HG03025 (cell line): ENCODE results near the gene TMC2.

Source experiments
- ATAC-seq: cut with Tn5 transposase; IDR thresholded peaks from one replicate; pipeline ENCODE4 v1.9.1; 2021; ENCODE audit warnings: mild to moderate bottlenecking, moderate library complexity; ENCODE audit not compliant: unreplicated experiment, low FRiP score

The TMC2 gene

DNA sequence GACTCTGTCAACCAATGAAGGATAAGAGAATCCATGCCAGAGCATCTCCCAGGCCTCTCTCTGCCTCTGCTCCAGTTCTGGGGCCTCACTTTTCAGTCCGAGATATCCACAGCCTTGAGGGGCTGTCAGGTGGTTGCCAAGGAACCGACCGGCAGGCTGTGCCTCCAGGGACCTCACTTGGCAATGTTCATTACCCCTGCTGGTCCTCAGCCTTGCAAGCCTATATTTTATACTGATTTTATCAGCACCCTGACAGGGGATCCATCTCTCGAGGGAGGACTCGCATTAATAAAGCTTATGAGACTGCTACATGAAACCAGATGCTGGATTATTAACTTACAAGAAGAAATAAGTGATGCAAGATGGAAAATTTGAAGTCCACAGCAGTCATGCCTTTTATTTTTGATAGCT, 39.9 kb downstream of the TMC2 start:
- no peak for ATAC-seq

DNA sequence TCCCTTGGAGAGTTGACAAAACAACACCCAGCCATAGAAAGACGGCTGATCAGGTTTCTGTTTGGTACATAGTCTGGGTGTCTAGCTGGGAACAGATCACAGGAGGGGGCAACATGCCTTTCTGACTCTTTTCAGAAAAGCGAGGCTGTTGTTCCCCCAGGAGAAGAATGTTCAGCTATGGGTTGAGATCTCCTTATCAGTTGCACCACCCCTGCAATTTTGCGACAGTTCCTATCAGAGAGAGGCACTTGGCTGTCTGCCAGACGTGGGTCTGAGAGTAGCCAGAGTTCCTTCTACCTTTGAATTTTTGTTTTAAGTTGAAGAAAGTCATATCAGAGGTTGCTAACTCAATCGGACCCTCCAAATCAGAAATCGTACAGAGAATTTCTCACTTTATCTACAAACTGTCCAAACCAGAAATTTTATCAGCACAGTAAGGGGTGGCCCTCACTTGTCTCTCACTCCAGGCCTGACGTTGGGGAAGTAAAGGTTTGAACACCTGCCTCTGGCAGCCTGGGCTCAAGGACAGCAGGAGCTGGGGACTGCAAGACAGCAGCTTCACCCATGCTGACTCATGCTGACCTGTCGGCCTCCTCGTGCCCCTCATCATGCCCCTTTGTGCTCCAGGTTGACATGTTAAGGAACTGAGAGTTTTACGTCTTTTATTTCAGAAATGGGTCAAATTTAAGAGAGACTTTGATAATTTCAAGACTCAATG, 42.3 kb downstream of the TMC2 start:
- no peak for ATAC-seq

DNA sequence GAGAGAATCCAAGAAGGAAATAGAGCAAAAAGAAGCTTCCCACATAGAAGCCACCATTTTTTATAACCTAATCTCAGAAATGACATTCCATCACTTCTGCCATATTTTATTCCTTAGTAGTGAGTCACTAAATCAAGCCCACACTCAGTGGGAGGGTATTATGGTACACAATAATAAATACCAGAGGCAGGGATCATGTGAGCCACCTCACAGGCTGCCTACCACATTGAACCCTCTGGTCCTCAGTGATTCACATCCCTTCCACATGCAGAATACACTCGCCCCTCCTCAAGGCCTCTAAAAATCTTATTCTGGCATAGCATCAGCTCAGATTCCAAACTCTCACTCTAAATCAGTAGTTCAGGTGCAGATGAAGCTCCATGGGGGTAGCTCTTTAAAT, 49.4 kb downstream of the TMC2 start:
- no peak for ATAC-seq

DNA sequence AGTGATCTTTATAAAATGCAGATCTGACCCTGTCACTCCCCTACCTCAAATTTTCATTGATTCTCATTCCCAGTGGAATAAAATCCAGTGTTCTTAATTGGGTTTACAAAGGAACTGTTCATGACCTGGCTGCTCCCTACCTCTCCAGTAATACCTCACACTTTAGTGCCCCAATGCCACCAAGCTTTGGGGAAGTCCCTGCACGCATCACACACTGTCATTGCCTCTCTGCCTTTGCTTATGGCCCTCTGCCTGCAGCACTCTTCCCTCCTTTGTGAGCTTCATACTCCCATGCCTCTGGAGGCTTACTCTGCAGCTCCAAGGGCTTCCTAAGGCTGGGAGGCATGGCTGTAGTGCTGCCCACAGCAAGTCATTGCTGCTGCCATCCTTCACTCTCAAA, 57.4 kb downstream of the TMC2 start:
- no peak for ATAC-seq

DNA sequence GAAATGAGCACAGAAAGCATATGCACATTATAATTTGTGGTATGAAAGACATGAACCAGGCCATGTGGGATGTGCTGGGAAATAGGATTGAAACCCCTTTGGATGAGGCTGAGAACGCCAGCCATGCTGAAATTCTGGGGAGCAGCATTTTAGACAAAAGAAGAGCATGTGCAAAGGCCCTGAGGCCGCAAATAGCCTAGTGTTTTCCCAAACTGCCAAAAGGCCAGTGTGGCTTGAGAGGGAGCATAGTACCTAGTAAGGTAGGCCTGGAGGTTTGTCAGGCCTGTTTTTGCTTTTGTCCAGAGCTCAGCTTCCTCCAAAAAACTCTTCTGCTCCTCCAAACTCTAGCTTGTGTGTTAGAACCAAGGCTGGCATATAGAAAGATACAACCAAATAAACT, 58.7 kb downstream of the TMC2 start:
- ATAC-seq, result no peak

DNA sequence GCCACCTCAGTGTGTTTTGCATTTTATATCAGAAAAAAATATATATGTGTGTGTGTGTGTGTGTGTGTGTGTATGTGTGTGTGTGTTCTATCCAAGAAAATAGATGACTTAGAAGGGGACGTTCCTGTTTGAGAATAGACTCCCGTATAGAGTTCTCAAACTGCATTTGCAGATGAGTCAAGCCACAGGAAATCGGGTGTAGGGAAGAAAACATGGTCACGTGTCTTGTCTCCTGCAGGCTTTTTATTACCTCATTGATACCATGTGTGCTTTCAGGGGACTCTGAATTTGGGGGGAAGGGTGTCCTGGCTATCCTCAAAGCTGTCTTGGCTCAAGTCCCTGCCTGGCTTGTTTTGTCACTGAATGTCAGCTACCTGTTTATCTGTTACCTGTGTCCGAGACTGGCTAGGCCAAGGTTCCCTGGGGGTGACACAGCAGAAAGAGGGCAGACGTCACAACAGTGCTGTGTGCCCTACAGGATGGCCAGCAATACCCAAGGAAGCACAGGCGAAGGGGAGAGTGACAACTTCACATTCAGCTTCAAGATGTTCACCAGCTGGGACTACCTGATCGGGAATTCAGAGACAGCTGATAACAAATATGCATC, 60.4 kb downstream of the TMC2 start:
- ATAC-seq, result no peak

DNA sequence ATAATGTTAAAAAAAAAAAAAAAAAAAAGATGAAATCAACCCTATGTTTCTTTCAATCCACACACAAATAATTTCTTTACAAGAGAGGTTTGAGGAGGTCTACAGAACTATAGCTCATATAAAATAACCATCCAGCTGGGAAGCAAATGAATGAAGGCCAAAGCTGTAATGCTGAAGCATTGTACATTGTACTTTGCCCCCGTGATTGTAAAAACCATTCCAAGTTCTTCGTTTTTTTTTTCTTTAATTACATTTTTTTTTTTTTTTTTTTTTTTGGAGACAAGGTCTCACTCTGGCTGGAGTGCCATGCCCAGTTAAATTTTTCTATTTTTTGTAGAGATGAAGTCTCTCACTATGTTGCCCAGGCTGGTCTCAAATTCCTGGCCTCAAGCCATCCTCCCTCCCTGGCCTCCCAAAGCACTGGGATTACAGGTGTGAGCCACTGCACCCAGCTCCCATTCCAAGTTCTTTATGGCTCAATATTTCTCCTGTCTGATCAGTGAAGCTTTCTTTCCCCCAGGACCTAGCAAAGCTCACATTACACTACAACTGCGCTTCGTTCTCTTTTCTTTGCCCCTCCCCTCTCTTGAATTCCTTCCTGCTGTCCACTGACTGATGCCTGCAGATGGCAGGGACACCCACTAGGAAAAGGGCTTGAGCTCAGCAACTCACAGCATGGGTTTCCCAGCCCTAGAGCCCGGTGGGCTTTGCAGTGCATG, 63.1 kb downstream of the TMC2 start:
- ATAC-seq, result no peak

DNA sequence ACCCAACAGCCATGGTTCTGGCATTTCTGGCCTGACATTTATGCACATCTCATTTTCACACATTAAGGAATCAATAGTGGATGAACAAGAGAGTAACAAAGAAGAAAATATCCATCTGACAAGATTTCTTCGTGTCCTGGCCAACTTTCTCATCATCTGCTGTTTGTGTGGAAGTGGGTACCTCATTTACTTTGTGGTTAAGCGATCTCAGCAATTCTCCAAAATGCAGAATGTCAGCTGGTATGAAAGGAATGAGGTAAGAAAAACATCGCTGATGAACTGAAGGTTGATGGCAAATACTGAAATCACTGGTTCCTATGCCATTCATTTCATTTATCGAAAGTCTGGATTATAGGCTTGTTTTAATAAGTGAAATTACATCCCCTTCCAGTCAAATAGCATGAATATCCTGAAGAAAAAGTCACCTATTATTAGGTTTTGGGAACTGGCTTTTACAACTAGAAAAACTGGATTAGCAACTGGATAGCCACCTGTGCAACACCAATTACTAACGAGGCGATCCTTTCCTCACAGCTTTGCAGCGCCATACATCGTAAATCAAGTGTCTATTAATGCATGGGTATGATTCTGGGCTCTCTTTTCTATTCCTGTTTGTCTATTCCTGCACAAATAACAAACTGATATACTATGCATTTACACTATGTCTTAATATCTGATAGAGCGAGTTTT, 65.8 kb downstream of the TMC2 start:
- no peak for ATAC-seq

DNA sequence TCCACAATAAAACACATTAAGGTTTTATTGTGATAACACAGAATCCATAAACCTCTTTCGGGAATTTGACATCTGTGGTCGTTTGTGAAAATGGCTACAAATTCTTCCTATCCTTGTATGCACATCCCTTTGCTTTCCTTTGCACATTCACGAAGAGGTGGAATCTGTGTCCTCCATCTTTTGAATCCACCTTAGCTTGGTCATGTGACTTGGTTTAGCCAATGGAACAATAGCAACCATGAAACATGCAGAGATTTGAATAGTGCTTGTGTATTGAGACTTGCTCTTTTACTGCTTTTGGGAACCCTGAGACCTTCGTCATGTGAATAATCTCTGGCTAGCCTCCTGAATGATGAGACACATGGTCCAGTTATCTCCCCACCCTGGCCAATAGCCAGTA, 66.4 kb downstream of the TMC2 start:
- no peak for ATAC-seq

DNA sequence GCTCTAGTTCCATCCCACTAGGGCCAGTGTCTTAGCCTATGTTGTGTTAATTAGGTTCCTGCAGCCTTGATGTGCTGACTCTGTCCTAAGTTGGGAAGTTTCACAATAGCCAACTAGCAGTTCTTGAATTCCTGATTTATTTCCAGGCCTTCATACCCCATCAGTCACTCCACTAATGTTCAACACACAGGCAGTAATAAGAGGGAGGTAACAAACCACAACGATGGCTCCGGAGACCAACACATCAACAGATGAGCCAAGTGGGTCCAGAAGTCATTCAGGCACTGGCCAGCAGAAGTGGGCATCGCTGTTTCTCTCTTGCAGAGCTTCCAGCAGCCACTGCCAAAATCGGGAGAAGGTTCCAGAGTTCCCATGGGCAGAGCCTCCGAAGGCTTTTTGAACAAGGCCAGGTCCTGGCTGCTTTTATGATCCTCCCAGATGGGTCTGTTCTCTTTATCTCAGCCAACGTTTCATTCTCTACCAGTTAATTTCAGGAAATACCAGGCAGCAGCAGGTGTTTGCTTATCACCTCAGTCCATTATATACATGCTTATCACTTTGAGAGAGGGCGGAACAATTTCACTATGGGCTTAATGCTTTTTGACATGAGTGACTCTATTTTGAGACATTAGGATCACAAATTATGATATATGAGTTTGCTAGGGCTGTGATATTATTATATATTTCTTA, 67.6 kb downstream of the TMC2 start:
- ATAC-seq, result no peak

DNA sequence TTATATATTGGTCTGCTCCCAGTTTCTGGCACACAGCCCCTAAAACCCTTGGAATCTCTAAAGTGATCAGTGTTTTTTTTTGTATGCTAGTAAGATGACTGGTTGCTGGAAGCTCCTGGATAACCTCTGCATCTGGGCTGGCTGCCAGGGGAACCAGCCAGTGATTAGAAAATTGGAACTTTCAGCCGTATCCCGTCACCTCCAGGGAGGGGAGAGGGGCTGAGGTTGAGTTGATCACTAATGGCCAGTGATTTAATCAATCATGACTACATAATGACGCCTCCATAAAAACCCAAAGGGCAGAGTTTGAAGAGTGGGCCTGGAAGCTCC, 68.1 kb downstream of the TMC2 start:
- ATAC-seq, result no peak

DNA sequence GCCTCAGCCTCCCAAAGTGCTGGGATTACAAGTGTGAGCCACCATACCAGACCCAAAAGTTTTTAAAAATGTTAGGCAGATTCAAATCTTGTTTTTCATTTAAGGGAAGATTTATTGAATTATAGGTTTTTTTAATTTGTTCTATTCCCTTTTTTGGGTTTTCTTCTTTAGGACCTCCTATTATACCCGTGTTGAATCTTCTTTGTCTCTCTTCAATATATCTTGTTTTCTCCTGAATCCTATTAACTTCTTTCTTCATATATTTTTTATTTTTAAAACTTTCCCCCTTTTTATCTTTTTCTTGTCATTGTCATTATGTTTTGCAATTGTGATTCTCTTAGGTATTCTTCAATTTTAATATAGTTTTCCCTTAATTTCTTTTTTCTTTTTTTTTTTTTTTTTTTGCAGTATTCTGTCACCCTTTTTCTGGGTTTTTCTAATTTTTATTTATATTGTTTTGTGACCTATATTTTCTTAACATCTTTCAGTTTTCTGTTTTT, 70.2 kb downstream of the TMC2 start:
- ATAC-seq, result no peak

DNA sequence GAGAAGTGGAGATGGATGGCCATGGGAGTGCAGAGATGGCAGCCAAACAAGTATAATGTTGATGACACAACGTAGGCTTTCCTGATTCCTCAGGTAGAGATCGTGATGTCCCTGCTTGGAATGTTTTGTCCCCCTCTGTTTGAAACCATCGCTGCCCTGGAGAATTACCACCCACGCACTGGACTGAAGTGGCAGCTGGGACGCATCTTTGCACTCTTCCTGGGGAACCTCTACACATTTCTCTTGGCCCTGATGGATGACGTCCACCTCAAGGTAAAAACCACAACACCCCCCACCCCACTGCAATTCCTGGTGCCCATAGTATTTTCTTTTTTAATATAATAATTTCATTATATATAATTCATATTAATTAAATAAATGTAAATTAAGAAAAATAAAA, 74.0 kb downstream of the TMC2 start:
- no peak for ATAC-seq

DNA sequence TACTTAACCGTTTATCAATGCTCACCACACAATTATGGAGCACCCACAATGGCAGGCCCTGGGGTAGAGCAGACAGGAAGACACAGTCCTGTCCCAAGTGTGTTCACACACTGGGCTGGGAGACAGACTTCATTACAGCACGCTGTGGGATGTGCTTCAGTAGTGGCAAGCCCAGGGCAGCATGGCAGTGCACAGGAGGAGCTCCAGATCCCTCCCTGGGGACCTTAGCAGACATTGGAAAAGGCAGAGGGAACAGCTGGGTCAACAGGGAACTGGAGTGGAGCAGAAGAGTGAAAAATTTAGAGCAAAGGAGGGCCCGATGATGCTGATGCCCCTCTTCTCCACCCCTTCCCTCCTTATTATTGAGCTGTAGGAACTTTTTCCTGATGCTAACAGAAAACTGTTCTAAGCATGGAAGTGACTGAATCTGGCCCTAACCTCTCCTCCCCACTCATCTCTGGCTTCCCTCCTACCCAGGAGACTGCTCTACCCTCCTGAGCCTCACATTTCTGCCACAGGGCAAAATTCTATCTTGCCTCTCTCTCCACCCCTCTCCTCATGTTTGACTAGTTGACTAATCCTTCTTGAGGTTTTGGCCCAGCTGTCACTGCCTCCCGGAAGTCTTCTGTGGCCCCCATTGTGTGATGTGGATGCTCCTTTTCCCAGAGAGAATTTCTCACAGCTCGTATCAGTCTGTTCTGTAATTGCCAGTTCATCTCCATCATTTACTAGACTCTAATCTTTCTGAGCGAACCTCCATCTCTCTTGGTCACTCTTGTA, 74.8 kb downstream of the TMC2 start:
- no peak for ATAC-seq

DNA sequence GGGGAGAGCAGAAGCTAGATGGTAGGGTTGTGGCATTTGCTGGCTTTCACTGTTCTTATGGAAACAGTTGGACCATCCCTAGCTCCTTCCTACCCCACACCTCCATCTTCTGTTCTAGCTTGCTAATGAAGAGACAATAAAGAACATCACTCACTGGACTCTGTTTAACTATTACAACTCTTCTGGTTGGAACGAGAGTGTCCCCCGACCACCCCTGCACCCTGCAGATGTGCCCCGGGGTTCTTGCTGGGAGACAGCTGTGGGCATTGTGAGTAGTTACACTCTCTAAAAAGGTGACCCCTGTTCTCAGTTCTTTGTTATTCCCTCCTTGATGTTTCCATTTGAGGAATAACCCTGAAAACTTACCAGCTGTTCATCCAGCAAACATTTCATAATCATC, 75.7 kb downstream of the TMC2 start:
- no peak for ATAC-seq

DNA sequence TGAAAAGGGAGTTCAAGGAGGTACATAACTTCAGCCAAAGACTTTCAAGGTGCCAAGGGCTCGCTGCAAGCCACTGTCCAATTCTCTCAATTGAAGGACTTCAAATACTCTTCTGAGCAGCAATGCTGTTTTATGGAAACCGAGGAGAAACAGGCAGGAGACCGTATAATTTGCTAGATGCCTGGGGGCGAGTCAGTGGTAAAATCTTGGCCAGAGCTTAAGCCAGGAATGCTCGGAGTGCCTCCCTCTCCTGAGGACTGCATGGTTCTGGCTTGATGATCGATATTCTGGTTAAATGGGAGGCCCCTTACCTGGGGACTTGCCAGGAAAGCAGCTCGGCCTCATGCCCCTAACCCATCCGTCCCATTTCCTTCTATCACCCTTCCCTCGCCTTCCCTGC, 80.3 kb downstream of the TMC2 start:
- ATAC-seq, result no peak

DNA sequence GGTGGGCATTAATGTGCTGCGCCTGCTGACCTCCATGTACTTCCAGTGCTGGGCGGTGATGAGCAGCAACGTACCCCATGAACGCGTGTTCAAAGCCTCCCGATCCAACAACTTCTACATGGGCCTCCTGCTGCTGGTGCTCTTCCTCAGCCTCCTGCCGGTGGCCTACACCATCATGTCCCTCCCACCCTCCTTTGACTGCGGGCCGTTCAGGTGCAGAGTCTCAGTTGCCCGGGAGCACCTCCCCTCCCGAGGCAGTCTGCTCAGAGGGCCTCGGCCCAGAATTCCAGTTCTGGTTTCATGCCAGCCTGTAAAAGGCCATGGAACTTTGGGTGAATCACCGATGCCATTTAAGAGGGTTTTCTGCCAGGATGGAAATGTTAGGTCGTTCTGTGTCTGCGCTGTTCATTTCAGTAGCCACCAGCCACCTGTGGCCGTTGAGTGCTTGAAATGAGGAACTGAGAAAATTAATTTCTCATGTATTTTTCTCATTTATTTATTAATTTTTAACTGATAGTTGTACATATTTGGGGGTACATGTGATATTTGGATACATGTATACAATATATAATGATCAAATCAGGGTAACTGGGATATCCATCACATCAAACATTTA, 80.8 kb downstream of the TMC2 start:
- ATAC-seq, result no peak

DNA sequence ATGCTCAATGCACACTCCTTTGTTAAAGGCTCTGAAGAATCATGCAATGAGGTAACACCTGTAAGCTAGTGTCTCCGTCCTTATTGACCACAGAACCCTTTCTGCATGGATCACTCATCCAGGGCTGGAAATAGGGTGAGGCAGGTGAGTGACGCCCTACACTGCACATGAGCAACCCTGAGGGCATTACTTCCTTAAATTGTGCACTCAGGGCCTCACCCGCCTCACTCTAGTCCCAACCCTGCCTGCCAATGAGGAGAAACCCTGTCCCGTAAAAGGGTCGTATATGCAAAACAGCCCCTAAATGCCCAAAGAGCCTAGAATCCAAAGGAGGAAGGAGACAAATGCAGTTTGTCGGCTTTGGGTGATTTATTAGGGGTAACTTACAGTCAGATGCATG, 82.4 kb downstream of the TMC2 start:
- ATAC-seq, result no peak

DNA sequence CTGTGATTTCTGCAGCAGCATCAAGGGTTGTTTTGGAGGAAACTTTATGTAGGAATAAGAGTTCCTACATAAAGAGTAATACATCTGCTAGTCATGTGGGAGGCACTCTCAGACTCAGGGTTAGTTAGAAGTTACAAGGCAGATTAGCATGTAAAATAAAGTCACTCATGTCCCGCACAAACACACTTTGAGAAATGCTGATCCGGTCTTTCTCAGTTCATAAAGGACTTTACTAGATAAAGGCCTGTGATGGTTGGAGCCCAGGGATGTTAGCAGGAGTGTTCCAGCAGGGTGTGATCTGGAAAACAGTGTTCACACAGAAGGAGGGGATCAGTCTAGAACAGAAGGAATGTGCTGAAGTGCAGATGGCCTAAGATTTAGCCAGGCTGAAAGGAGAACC, 83.0 kb downstream of the TMC2 start:
- ATAC-seq, result no peak
